ENCODE measurements around the gene IPO13. TPM values are rescaled to one million over a fixed set of nuclear protein-coding genes. Genes with fewer than 3 reads are reported as not detected.
A peak's percentile ranks its signal among the peaks of the same experiment; 100 is the strongest.

The IPO13 gene
- total and polyA plus RNA-seq, 2 experiments from 2014 or later: 20.6 to 30.7 TPM

GRCh38 chr1:43979528-43980254 is 32.9 kb downstream of the IPO13 start:
- Histone ChIP-seq H3K79me2 (peaks cover 53% of the 10 kb centered on the region), H3K27me3 (no peaks in the 10 kb centered on the region), H2AFZ (peak overlapping the region; percentile 52), H3K4me1 (ENCODE audit: insufficient read depth) (peaks cover 35% of the 10 kb centered on the region), H3K27ac (peak overlapping the region; percentile 79), H3K4me3 (peak overlapping the region; percentile 70), H3K9me2 (replicated peaks; ENCODE audit: insufficient read depth) (no peaks in the 10 kb centered on the region), H3K4me2 (peak overlapping the region; percentile 99), H4K20me1 (ENCODE audit: insufficient read depth, poor library complexity, severe bottlenecking) (peaks cover 30% of the 10 kb centered on the region), H3K36me3 (replicated peaks; ENCODE audit: insufficient read depth, low read depth) (no peaks in the 10 kb centered on the region), H3K9me3 (ENCODE audit: low read depth) (no peaks in the 10 kb centered on the region)
- no peak for TF ChIP-seq EZH2phosphoT487 (IDR thresholded peaks at IDR 0.05; ENCODE audit: low read depth, severe bottlenecking, unreplicated experiment)
- TF ChIP-seq, protein P1, sequence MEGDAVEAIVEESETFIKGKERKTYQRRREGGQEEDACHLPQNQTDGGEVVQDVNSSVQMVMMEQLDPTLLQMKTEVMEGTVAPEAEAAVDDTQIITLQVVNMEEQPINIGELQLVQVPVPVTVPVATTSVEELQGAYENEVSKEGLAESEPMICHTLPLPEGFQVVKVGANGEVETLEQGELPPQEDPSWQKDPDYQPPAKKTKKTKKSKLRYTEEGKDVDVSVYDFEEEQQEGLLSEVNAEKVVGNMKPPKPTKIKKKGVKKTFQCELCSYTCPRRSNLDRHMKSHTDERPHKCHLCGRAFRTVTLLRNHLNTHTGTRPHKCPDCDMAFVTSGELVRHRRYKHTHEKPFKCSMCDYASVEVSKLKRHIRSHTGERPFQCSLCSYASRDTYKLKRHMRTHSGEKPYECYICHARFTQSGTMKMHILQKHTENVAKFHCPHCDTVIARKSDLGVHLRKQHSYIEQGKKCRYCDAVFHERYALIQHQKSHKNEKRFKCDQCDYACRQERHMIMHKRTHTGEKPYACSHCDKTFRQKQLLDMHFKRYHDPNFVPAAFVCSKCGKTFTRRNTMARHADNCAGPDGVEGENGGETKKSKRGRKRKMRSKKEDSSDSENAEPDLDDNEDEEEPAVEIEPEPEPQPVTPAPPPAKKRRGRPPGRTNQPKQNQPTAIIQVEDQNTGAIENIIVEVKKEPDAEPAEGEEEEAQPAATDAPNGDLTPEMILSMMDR (IDR thresholded peaks at IDR 0.05; ENCODE audit: poor library complexity): no peak
- TF ChIP-seq EZH2 (IDR thresholded peaks at IDR 0.05; ENCODE audit: borderline replicate concordance): no peak
- WGBS (ENCODE audit: low lambda C conversion rate, missing lambda C conversion rate): 9% methylated on average over 18 of the region's 45 CpGs
- DNase-seq (ENCODE audit: low spot score): peak; percentile 77

DNA sequence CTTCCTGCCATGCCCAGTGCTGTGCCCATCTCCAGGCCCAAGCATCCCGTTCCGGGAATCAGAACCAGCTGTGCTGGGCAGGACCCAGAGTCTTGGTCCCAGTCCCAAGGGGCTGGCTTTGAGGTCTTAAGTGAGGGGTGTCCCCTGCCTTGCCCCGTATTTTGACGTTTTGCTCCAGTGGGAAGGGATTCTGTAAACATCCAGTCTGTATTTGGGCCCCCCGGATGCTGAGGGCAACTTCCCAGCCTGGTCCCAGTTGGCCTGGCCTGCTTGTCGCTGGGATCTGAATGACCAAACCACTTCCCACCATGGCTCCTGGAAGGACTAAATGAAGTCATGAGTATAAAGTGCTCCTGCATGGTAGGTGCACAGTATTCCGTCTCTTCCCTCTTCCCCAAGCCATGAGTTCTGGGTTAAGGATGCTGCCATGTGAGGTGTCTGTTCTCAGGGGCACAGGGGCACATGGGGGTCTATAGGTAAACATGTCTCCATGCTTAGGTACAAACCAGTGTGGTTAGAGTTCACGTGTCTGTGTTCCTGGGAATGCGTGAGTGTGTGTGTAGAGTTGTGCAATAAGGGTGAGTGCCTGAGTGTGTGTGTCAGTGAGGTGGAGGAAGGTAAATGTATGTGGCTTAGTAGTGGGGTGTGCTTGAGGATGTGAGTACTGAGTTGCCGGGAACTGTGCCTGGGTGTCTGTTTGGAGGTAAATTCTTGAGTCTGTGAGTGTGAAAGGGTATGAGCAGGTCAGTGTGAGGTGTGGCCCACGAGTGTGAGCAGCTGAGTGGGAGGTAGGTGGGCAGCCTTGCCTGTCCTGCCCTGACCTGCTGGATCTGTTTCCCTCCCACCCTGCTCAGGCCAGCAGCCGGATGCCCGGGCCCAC is 33.7 kb downstream of the IPO13 start:
- Histone ChIP-seq H3K4me1 (ENCODE audit: insufficient read depth) (peaks cover 35% of the 10 kb centered on the region), H3K9me3 (ENCODE audit: low read depth) (no peaks in the 10 kb centered on the region), H3K4me3 (no peak overlapping the region), H3K9me2 (replicated peaks; ENCODE audit: insufficient read depth) (no peaks in the 10 kb centered on the region), H3K36me3 (replicated peaks; ENCODE audit: insufficient read depth, low read depth) (no peaks in the 10 kb centered on the region), H3K27me3 (no peaks in the 10 kb centered on the region), H3K4me2 (peak overlapping the region; percentile 99), H4K20me1 (ENCODE audit: insufficient read depth, poor library complexity, severe bottlenecking) (peaks cover 28% of the 10 kb centered on the region), H3K27ac (peak overlapping the region; percentile 79), H3K79me2 (peaks cover 47% of the 10 kb centered on the region), H2AFZ (no peak overlapping the region)
- 72% methylated on average over 13 of the region's 13 CpGs for WGBS (ENCODE audit: low lambda C conversion rate, missing lambda C conversion rate)
- TF ChIP-seq EZH2phosphoT487 (IDR thresholded peaks at IDR 0.05; ENCODE audit: low read depth, severe bottlenecking, unreplicated experiment): no peak
- no peak for DNase-seq (ENCODE audit: low spot score)

DNA sequence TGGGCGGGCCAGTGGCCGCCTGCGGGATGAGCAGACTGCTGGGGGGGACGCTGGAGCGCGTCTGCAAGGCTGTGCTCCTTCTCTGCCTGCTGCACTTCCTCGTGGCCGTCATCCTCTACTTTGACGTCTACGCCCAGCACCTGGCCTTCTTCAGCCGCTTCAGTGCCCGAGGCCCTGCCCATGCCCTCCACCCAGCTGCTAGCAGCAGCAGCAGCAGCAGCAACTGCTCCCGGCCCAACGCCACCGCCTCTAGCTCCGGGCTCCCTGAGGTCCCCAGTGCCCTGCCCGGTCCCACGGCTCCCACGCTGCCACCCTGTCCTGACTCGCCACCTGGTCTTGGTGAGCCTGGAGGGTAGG is 34.4 kb downstream of the IPO13 start:
- 90% methylated on average over 20 of the region's 20 CpGs for WGBS (ENCODE audit: low lambda C conversion rate, missing lambda C conversion rate)
- no peak for DNase-seq (ENCODE audit: low spot score)

More for the DNA sequence above, 34.4 kb downstream of the IPO13 start:
- peaks cover 21% of the 10 kb centered on the region for H4K20me1 ChIP-seq (ENCODE audit: insufficient read depth, poor library complexity, severe bottlenecking)
- H3K79me2 ChIP-seq: peaks cover 40% of the 10 kb centered on the region
- H3K27ac ChIP-seq: no peak overlapping the region
- no peak overlapping the region for H3K4me3 ChIP-seq
- TF ChIP-seq, protein P1 (IDR thresholded peaks at IDR 0.05; ENCODE audit: poor library complexity): no peak
- no peak for TF ChIP-seq EZH2 (IDR thresholded peaks at IDR 0.05; ENCODE audit: borderline replicate concordance)
- no peak for TF ChIP-seq EZH2phosphoT487 (IDR thresholded peaks at IDR 0.05; ENCODE audit: low read depth, severe bottlenecking, unreplicated experiment)
- H3K36me3 ChIP-seq (replicated peaks; ENCODE audit: insufficient read depth, low read depth): no peaks in the 10 kb centered on the region
- no peak overlapping the region for H2AFZ ChIP-seq
- H3K9me2 ChIP-seq (replicated peaks; ENCODE audit: insufficient read depth): no peaks in the 10 kb centered on the region
- peaks cover 29% of the 10 kb centered on the region for H3K4me1 ChIP-seq (ENCODE audit: insufficient read depth)
- no peaks in the 10 kb centered on the region for H3K27me3 ChIP-seq
- no peaks in the 10 kb centered on the region for H3K9me3 ChIP-seq (ENCODE audit: low read depth)
- H3K4me2 ChIP-seq: peak overlapping the region; percentile 99

Data from hepatocyte (in vitro differentiated cells).